ENCODE data around the gene RAN. TPM values are rescaled to one million over a fixed set of nuclear protein-coding genes. Genes with fewer than 3 reads are reported as not detected.
"Not testable (repeated sequence)": the region's sequence is repeated elsewhere in the genome, so short reads cannot be mapped to it uniquely, and the experiment has no call there.

Gene RAN
- total RNA-seq, 2 donors from 2014 or later: 1,428 to 1,822 TPM

GRCh38 chr12:130872179-130873096 lies 572 bp downstream of the RAN start:
- ATAC-seq (peak; percentile 38 to 50), DNase-seq (ENCODE audit: low spot score in 2 of 2) (peak; percentile 50 to 76)
- no peaks in the 10 kb centered on the region for H3K9me3 Mint-ChIP-seq
- H3K36me3 Mint-ChIP-seq: peaks cover 35 to 60% of the 10 kb centered on the region in 2 donors
- H3K27ac Mint-ChIP-seq: peak overlapping the region; percentile 93 to 97

- no peak for DNase-seq (ENCODE audit: low spot score in 2 of 2)
- Mint-ChIP-seq H3K9me3 (no peaks in the 10 kb centered on the region), H3K27ac (peak overlapping the region; percentile 93 to 97), H3K36me3 (peaks cover 35 to 61% of the 10 kb centered on the region in 2 donors)
- ATAC-seq: no peak
Observed at GRCh38 chr12:130873106-130873795, 1.4 kb downstream of the RAN start.

GRCh38 chr12:130873825-130874224 lies 2.0 kb downstream of the RAN start:
- peak overlapping the region; percentile 93 to 97 for H3K27ac Mint-ChIP-seq
- ATAC-seq: peak in 1 of 2 donors; percentile 45
- DNase-seq (ENCODE audit: low spot score in 2 of 2): peak in 1 of 2 donors; percentile 7

GRCh38 chr12:130874696-130875095 lies 2.8 kb downstream of the RAN start:
- ATAC-seq (no peak), DNase-seq (ENCODE audit: low spot score in 2 of 2) (no peak)
- peaks cover 35 to 58% of the 10 kb centered on the region in 2 donors for H3K36me3 Mint-ChIP-seq
- H3K9me3 Mint-ChIP-seq: no peaks in the 10 kb centered on the region
- peak overlapping the region; percentile 93 to 97 for H3K27ac Mint-ChIP-seq

More at GRCh38 chr12:130873825-130874224, 2.0 kb downstream of the RAN start:
- Mint-ChIP-seq H3K36me3 (peaks cover 35 to 58% of the 10 kb centered on the region in 2 donors), H3K9me3 (no peaks in the 10 kb centered on the region)

GRCh38 chr12:130875193-130875592 lies 3.3 kb downstream of the RAN start:
- peaks cover 35 to 58% of the 10 kb centered on the region in 2 donors for H3K36me3 Mint-ChIP-seq
- DNase-seq (ENCODE audit: low spot score in 2 of 2) (no peak), ATAC-seq (no peak)
- peak overlapping the region in 1 of 2 donors; percentile 97 for H3K27ac Mint-ChIP-seq
- no peaks in the 10 kb centered on the region for H3K9me3 Mint-ChIP-seq

- not testable (repeated sequence) for DNase-seq (ENCODE audit: low spot score in 2 of 2); H3K9me3 Mint-ChIP-seq; ATAC-seq
- Mint-ChIP-seq H3K36me3 (peaks cover 35 to 56% of the 10 kb centered on the region in 2 donors), H3K27ac (peak overlapping the region; percentile 34 to 95)
Observed at GRCh38 chr12:130875708-130876107, 3.8 kb downstream of the RAN start.

GRCh38 chr12:130876297-130876696 lies 4.4 kb downstream of the RAN start:
- ATAC-seq: no peak
- no peak for DNase-seq (ENCODE audit: low spot score in 2 of 2)
- Mint-ChIP-seq H3K36me3 (peaks cover 35 to 52% of the 10 kb centered on the region in 2 donors), H3K27ac (no peak overlapping the region), H3K9me3 (no peaks in the 10 kb centered on the region)

- DNase-seq (ENCODE audit: low spot score in 2 of 2) (no peak), ATAC-seq (no peak)
- Mint-ChIP-seq H3K36me3 (peaks cover 35 to 52% of the 10 kb centered on the region in 2 donors), H3K27ac (no peak overlapping the region), H3K9me3 (no peaks in the 10 kb centered on the region)
Observed at GRCh38 chr12:130876758-130877157, 4.9 kb downstream of the RAN start.

GRCh38 chr12:130877333-130877732 lies 5.5 kb downstream of the RAN start:
- Mint-ChIP-seq H3K9me3 (no peaks in the 10 kb centered on the region), H3K27ac (peak overlapping the region in 1 of 2 donors; percentile 89), H3K36me3 (peaks cover 35 to 52% of the 10 kb centered on the region in 2 donors)
- no peak for DNase-seq (ENCODE audit: low spot score in 2 of 2)
- no peak for ATAC-seq

- DNase-seq (ENCODE audit: low spot score in 2 of 2) (no peak), ATAC-seq (no peak)
- Mint-ChIP-seq H3K9me3 (no peaks in the 10 kb centered on the region), H3K36me3 (peaks cover 23 to 41% of the 10 kb centered on the region in 2 donors), H3K27ac (peak overlapping the region in 1 of 2 donors; percentile 94)
Observed at GRCh38 chr12:130878193-130879185, 6.6 kb downstream of the RAN start.

- Mint-ChIP-seq H3K9me3 (no peaks in the 10 kb centered on the region), H3K36me3 (peaks cover 17 to 33% of the 10 kb centered on the region in 2 donors), H3K27ac (peak overlapping the region; percentile 75 to 94)
- DNase-seq (ENCODE audit: low spot score in 2 of 2) (no peak), ATAC-seq (peak; percentile 6 to 18)
Observed at GRCh38 chr12:130879212-130879686, 7.4 kb downstream of the RAN start.

GRCh38 chr12:130879781-130880389 lies 8.0 kb downstream of the RAN start:
- H3K27ac Mint-ChIP-seq: peak overlapping the region; percentile 75 to 94
- H3K9me3 Mint-ChIP-seq: no peaks in the 10 kb centered on the region
- no peak for DNase-seq (ENCODE audit: low spot score in 2 of 2)

GRCh38 chr12:130880411-130880885 lies 8.6 kb downstream of the RAN start:
- DNase-seq (ENCODE audit: low spot score in 2 of 2) (peak in 1 of 2 donors; percentile 10), ATAC-seq (peak; percentile 63 to 68)
- no peaks in the 10 kb centered on the region for H3K9me3 Mint-ChIP-seq
- peaks cover 6 to 21% of the 10 kb centered on the region in 2 donors for H3K36me3 Mint-ChIP-seq
- H3K27ac Mint-ChIP-seq: peak overlapping the region; percentile 45 to 75

More at GRCh38 chr12:130879781-130880389, 8.0 kb downstream of the RAN start:
- peak; percentile 32 to 34 for ATAC-seq
- peaks cover 11 to 27% of the 10 kb centered on the region in 2 donors for H3K36me3 Mint-ChIP-seq

- Mint-ChIP-seq H3K9me3 (no peaks in the 10 kb centered on the region), H3K36me3 (peaks cover under 1 to 15% of the 10 kb centered on the region in 2 donors), H3K27ac (peak overlapping the region; percentile 10 to 45)
- ATAC-seq (peak in 1 of 2 donors; percentile 13), DNase-seq (ENCODE audit: low spot score in 2 of 2) (no peak)
Observed at GRCh38 chr12:130881046-130881445, 9.2 kb downstream of the RAN start.

- ATAC-seq: no peak
- Mint-ChIP-seq H3K36me3 (peaks cover 0 to 12% of the 10 kb centered on the region in 2 donors), H3K27ac (no peak overlapping the region), H3K9me3 (no peaks in the 10 kb centered on the region)
- DNase-seq (ENCODE audit: low spot score in 2 of 2): no peak
Observed at GRCh38 chr12:130881548-130881947, 9.7 kb downstream of the RAN start.
